ENCODE measurements around the gene HHATL.

Gene HHATL

DNA sequence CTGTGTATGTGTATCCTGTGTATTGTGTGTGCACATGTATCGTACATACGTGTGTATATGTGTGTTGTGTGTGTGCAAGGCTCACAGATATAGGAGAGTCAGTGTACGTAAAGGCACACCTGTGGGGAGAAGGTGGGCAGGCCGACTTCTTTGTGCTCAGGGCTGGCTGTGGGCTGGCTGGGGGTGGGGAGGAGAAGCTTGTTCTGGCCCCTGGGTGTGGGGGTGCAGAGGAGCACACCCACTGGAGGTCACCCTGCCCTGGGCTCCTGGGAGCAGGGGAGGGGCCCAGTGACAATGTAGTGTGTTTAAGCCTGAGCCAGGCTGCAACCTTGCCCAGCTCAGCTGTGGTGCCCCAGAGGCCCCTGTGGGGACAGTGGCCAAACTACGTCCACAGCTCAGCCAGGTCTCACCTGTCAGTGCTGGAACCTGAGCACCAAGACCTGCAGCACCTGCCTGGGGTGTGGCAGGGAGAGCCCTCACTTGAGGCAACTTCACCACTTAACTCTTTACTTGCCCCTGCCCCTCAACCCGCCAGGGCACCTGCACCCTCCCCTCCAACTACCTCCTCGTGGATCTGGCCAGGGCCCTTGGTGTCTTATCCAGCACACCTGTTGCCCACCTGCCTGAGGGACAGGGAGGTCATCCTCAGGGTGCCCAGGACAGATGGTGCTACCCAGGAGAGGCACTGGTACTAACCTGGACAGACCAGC is 2.6 kb upstream of the HHATL start:
- no peaks in the 10 kb centered on the region for H3K9me3 ChIP-seq (ENCODE audit: low read length)
- no peaks in the 10 kb centered on the region for H3K36me3 ChIP-seq (ENCODE audit: insufficient read depth, low read length)
- no peaks in the 10 kb centered on the region for H3F3A ChIP-seq (ENCODE audit: insufficient read depth, low read length)
- no peak overlapping the region for H3K27ac ChIP-seq (ENCODE audit: low read depth, low read length, poor library complexity, severe bottlenecking)
- no peak overlapping the region for H3K9ac ChIP-seq (ENCODE audit: low read length)
- H4K20me1 ChIP-seq (ENCODE audit: insufficient read depth, low read length) = no peaks in the 10 kb centered on the region
- no peak overlapping the region for H2AFZ ChIP-seq (ENCODE audit: low read length)
- no peak for TF ChIP-seq EZH2 (IDR thresholded peaks at IDR 0.05; ENCODE audit: borderline replicate concordance, low read length)
- TF ChIP-seq, protein P1, sequence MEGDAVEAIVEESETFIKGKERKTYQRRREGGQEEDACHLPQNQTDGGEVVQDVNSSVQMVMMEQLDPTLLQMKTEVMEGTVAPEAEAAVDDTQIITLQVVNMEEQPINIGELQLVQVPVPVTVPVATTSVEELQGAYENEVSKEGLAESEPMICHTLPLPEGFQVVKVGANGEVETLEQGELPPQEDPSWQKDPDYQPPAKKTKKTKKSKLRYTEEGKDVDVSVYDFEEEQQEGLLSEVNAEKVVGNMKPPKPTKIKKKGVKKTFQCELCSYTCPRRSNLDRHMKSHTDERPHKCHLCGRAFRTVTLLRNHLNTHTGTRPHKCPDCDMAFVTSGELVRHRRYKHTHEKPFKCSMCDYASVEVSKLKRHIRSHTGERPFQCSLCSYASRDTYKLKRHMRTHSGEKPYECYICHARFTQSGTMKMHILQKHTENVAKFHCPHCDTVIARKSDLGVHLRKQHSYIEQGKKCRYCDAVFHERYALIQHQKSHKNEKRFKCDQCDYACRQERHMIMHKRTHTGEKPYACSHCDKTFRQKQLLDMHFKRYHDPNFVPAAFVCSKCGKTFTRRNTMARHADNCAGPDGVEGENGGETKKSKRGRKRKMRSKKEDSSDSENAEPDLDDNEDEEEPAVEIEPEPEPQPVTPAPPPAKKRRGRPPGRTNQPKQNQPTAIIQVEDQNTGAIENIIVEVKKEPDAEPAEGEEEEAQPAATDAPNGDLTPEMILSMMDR (IDR thresholded peaks at IDR 0.05; ENCODE audit: low read length) = no peak
- no peaks in the 10 kb centered on the region for H3K79me2 ChIP-seq (ENCODE audit: insufficient read depth, low read length)
- H3K27me3 ChIP-seq (ENCODE audit: insufficient read depth, low read length) = no peaks in the 10 kb centered on the region
- H3K9me2 ChIP-seq (ENCODE audit: low read depth, low read length) = no peaks in the 10 kb centered on the region
- H3K4me3 ChIP-seq (ENCODE audit: low read depth, low read length, poor library complexity, severe bottlenecking) = no peak overlapping the region
- no peaks in the 10 kb centered on the region for H3K4me1 ChIP-seq (ENCODE audit: insufficient read depth, low read length, severe bottlenecking)
- H3K4me2 ChIP-seq (ENCODE audit: low read length) = no peak overlapping the region

DNA sequence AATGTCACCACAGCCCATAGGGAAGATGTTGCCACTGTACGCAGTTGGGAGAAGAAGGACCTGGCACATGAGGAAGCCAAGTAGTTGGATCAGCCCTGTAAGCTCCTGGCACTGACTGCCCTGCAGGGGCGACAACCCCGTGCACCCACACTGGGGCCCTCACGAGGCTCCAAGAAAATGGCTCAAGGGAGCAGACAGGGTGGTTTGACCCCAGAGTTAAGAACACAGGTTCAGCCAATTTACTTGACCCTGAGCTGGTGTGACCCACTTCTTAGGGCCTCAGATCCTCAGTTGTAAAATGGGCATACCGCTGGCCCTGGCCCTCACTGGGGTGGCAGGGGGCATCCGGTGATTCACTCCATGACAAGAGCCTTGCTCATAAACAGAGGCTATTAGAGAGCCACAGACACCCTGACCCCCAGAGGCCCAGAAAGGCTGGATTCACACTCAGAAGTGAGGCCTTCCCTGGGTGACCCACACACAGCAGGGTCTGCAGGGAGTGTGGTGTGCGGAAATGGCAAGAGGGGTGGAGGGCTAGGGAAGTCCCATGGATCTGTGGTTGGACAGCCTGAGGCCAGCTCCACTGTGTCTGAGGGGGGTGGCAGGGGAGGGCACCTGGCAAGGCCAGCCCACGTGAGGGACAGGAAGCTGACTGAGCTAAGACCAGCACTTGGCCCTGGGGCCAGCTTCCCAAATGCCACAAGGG is 1.7 kb upstream of the HHATL start:
- TF ChIP-seq EZH2 (IDR thresholded peaks at IDR 0.05; ENCODE audit: borderline replicate concordance, low read length) = no peak
- TF ChIP-seq, protein P1 (IDR thresholded peaks at IDR 0.05; ENCODE audit: low read length) = no peak
- Histone ChIP-seq H3K9me2 (ENCODE audit: low read depth, low read length) (no peaks in the 10 kb centered on the region), H3K4me3 (ENCODE audit: low read depth, low read length, poor library complexity, severe bottlenecking) (no peak overlapping the region), H3F3A (ENCODE audit: insufficient read depth, low read length) (no peaks in the 10 kb centered on the region), H4K20me1 (ENCODE audit: insufficient read depth, low read length) (no peaks in the 10 kb centered on the region), H3K4me2 (ENCODE audit: low read length) (no peak overlapping the region), H2AFZ (ENCODE audit: low read length) (no peak overlapping the region), H3K27me3 (ENCODE audit: insufficient read depth, low read length) (no peaks in the 10 kb centered on the region), H3K79me2 (ENCODE audit: insufficient read depth, low read length) (no peaks in the 10 kb centered on the region), H3K36me3 (ENCODE audit: insufficient read depth, low read length) (no peaks in the 10 kb centered on the region), H3K27ac (ENCODE audit: low read depth, low read length, poor library complexity, severe bottlenecking) (no peak overlapping the region), H3K9ac (ENCODE audit: low read length) (no peak overlapping the region), H3K4me1 (ENCODE audit: insufficient read depth, low read length, severe bottlenecking) (no peaks in the 10 kb centered on the region), H3K9me3 (ENCODE audit: low read length) (no peaks in the 10 kb centered on the region)

DNA sequence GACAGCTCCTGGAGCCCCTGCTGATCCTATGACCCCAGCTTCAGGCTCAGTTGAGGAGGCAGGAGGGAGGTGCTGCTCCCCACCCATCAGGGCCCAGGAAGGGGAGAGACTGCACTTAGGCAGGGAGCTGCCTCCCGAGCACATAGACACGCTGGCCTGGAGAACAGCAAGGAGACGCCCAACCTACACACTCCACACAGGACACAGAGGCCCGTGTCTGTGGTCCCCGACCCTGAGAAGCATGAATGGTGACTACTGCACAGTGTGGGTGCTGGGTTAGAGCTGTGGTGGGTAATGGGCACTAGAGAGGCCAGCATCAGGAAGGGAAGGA is 1.1 kb upstream of the HHATL start:
- no peak for TF ChIP-seq EZH2 (IDR thresholded peaks at IDR 0.05; ENCODE audit: borderline replicate concordance, low read length)
- TF ChIP-seq, protein P1 (IDR thresholded peaks at IDR 0.05; ENCODE audit: low read length) = no peak
- Histone ChIP-seq H3K27ac (ENCODE audit: low read depth, low read length, poor library complexity, severe bottlenecking) (no peak overlapping the region), H3K4me3 (ENCODE audit: low read depth, low read length, poor library complexity, severe bottlenecking) (no peak overlapping the region), H3K9me3 (ENCODE audit: low read length) (no peaks in the 10 kb centered on the region), H3K9ac (ENCODE audit: low read length) (no peak overlapping the region), H3K79me2 (ENCODE audit: insufficient read depth, low read length) (no peaks in the 10 kb centered on the region), H3K4me2 (ENCODE audit: low read length) (no peak overlapping the region), H3F3A (ENCODE audit: insufficient read depth, low read length) (no peaks in the 10 kb centered on the region), H3K36me3 (ENCODE audit: insufficient read depth, low read length) (no peaks in the 10 kb centered on the region), H3K9me2 (ENCODE audit: low read depth, low read length) (no peaks in the 10 kb centered on the region), H2AFZ (ENCODE audit: low read length) (no peak overlapping the region), H3K27me3 (ENCODE audit: insufficient read depth, low read length) (no peaks in the 10 kb centered on the region), H3K4me1 (ENCODE audit: insufficient read depth, low read length, severe bottlenecking) (no peaks in the 10 kb centered on the region), H4K20me1 (ENCODE audit: insufficient read depth, low read length) (no peaks in the 10 kb centered on the region)
